OCI-LY1 (cell line): ENCODE data around the gene EPHA7.

Experiments
- H2AFZ ChIP-seq: fragments of 200-600 bp; sonication (generic), shearing (Covaris generic); 2 replicates; pipeline ENCODE4 v1.6.0; 2014; ENCODE audit warnings: antibody characterized with exemption, mild to moderate bottlenecking, low read length
- H3F3A ChIP-seq: fragments of 200-600 bp; sonication (generic), shearing (Covaris generic); 2 replicates; pipeline ENCODE4 v1.6.0; 2014; ENCODE audit warnings: mild to moderate bottlenecking, antibody characterized with exemption, low read length, moderate library complexity; ENCODE audit not compliant: insufficient read depth
- H3K27ac ChIP-seq: fragments of 200-600 bp; sonication (generic); 2 replicates; pipeline ENCODE4 v1.5.1; 2014; ENCODE audit warnings: low read length, mixed run types, mild to moderate bottlenecking, low read depth; ENCODE audit not compliant: poor library complexity, severe bottlenecking
- H3K27me3 ChIP-seq: fragments of 200-600 bp; sonication (generic); 2 replicates; pipeline ENCODE4 v1.6.0; 2014; ENCODE audit warnings: antibody characterized with exemption, mild to moderate bottlenecking, low read length, moderate library complexity; ENCODE audit not compliant: insufficient read depth
- H3K36me3 ChIP-seq: fragments of 200-600 bp; sonication (generic); 2 replicates; pipeline ENCODE4 v1.6.1; 2014; ENCODE audit warnings: mild to moderate bottlenecking, antibody characterized with exemption, low read length, moderate library complexity, mixed read lengths; ENCODE audit not compliant: insufficient read depth
- H3K4me1 ChIP-seq: fragments of 200-600 bp; sonication (generic); 2 replicates; pipeline ENCODE4 v1.5.1; 2014; ENCODE audit warnings: mild to moderate bottlenecking, low read length, moderate library complexity; ENCODE audit not compliant: insufficient read depth, severe bottlenecking
- H3K4me2 ChIP-seq: fragments of 200-600 bp; sonication (generic), shearing (Covaris generic); 2 replicates; pipeline ENCODE4 v1.6.1; 2014; ENCODE audit warnings: low read length
- H3K4me3 ChIP-seq: fragments of 200-600 bp; sonication (generic); 2 replicates; pipeline ENCODE4 v1.5.1; 2014; ENCODE audit warnings: low read length, low read depth, mild to moderate bottlenecking, mixed read lengths; ENCODE audit not compliant: poor library complexity, severe bottlenecking
- H3K79me2 ChIP-seq: fragments of 200-600 bp; shearing (Covaris generic); 2 replicates; pipeline ENCODE4 v1.6.1; 2016; ENCODE audit warnings: mixed run types, low read length, mixed read lengths; ENCODE audit not compliant: insufficient read depth
- H3K9ac ChIP-seq: fragments of 200-600 bp; sonication (generic), shearing (Covaris generic); 2 replicates; pipeline ENCODE4 v1.6.1; 2014; ENCODE audit warnings: mild to moderate bottlenecking, low read length, mixed read lengths
- H3K9me2 ChIP-seq: fragments of 200-600 bp; sonication (generic), shearing (Covaris generic); 2 replicates; pipeline ENCODE4 v1.6.1; 2014; ENCODE audit warnings: low read depth, mild to moderate bottlenecking, low read length, mixed read lengths
- H3K9me3 ChIP-seq: fragments of 200-600 bp; shearing (Covaris generic); 2 replicates; pipeline ENCODE4 v1.6.1; 2014; ENCODE audit warnings: low read length, mixed read lengths
- H4K20me1 ChIP-seq: fragments of 200-600 bp; sonication (generic), shearing (Covaris generic); 2 replicates; pipeline ENCODE4 v1.6.0; 2016; ENCODE audit warnings: mild to moderate bottlenecking, low read length; ENCODE audit not compliant: insufficient read depth
- EZH2 ChIP-seq: fragments of 200-600 bp; sonication (generic), shearing (Covaris generic); IDR thresholded peaks from 2 replicates; pipeline ENCODE4 v1.8.0; 2017; ENCODE audit warnings: borderline replicate concordance, mixed run types, mild to moderate bottlenecking, antibody characterized with exemption, low read length, moderate library complexity, mixed read lengths
- TF ChIP-seq, protein P1 (sequence below): fragments of 200-600 bp; sonication (generic), shearing (Covaris generic); IDR thresholded peaks from 2 replicates; pipeline ENCODE4 v1.5.1; 2017; ENCODE audit warnings: mild to moderate bottlenecking, antibody characterized with exemption, low read length, moderate library complexity, mixed read lengths

EPHA7 gene

GRCh38 chr6:93358435-93358834 lies 60.9 kb downstream of the EPHA7 start:
- Histone ChIP-seq H3F3A (no peaks in the 10 kb centered on the region), H3K4me2 (no peak overlapping the region), H3K9ac (no peak overlapping the region), H3K4me3 (no peak overlapping the region), H3K27me3 (no peaks in the 10 kb centered on the region), H4K20me1 (no peaks in the 10 kb centered on the region), H3K9me3 (no peaks in the 10 kb centered on the region), H3K36me3 (no peaks in the 10 kb centered on the region), H3K4me1 (no peaks in the 10 kb centered on the region), H3K27ac (no peak overlapping the region), H2AFZ (no peak overlapping the region), H3K9me2 (no peaks in the 10 kb centered on the region), H3K79me2 (no peaks in the 10 kb centered on the region)
- TF ChIP-seq, protein P1, sequence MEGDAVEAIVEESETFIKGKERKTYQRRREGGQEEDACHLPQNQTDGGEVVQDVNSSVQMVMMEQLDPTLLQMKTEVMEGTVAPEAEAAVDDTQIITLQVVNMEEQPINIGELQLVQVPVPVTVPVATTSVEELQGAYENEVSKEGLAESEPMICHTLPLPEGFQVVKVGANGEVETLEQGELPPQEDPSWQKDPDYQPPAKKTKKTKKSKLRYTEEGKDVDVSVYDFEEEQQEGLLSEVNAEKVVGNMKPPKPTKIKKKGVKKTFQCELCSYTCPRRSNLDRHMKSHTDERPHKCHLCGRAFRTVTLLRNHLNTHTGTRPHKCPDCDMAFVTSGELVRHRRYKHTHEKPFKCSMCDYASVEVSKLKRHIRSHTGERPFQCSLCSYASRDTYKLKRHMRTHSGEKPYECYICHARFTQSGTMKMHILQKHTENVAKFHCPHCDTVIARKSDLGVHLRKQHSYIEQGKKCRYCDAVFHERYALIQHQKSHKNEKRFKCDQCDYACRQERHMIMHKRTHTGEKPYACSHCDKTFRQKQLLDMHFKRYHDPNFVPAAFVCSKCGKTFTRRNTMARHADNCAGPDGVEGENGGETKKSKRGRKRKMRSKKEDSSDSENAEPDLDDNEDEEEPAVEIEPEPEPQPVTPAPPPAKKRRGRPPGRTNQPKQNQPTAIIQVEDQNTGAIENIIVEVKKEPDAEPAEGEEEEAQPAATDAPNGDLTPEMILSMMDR = no peak
- no peak for TF ChIP-seq EZH2

- Histone ChIP-seq H3K9me2 (no peaks in the 10 kb centered on the region), H3K4me3 (no peak overlapping the region), H3F3A (no peaks in the 10 kb centered on the region), H3K9ac (no peak overlapping the region), H3K4me1 (no peaks in the 10 kb centered on the region), H3K27ac (no peak overlapping the region), H3K9me3 (no peaks in the 10 kb centered on the region), H3K79me2 (no peaks in the 10 kb centered on the region), H3K36me3 (no peaks in the 10 kb centered on the region), H3K27me3 (no peaks in the 10 kb centered on the region), H4K20me1 (no peaks in the 10 kb centered on the region), H3K4me2 (no peak overlapping the region), H2AFZ (no peak overlapping the region)
- TF ChIP-seq, protein P1 = no peak
- no peak for TF ChIP-seq EZH2
Measured at GRCh38 chr6:93352604-93353003, 66.8 kb downstream of the EPHA7 start.

DNA sequence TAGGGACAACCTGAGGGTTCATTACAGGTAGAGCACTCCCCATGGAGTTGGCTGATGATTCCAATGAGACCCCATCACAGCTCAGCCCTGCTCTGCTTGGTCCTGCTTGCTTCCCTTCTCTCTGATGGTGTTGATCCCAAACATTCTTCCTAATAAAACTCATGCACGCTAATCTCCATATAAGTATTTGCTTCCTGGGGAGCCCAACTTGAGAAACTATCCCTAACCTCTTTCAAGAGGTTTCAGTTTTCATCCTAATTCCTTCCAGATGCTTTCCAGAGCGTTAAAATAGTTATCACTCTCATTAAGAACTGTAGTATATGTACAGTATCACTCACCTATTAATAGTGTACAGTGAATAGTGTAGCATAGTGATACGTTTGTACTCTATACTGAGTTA lies 68.1 kb downstream of the EPHA7 start:
- Histone ChIP-seq H3K27ac (no peak overlapping the region), H3K9me3 (no peaks in the 10 kb centered on the region), H3K79me2 (no peaks in the 10 kb centered on the region), H3K4me1 (no peaks in the 10 kb centered on the region), H3F3A (no peaks in the 10 kb centered on the region), H3K4me2 (no peak overlapping the region), H3K9me2 (no peaks in the 10 kb centered on the region), H3K9ac (no peak overlapping the region), H4K20me1 (no peaks in the 10 kb centered on the region), H3K4me3 (no peak overlapping the region), H3K36me3 (no peaks in the 10 kb centered on the region), H2AFZ (no peak overlapping the region), H3K27me3 (no peaks in the 10 kb centered on the region)
- TF ChIP-seq EZH2 = no peak
- TF ChIP-seq, protein P1 = no peak
